K562 (cell line): ENCODE data around the gene MAN1B1. TPM values are rescaled to one million over a fixed set of nuclear protein-coding genes. Genes with fewer than 3 reads are reported as not detected.

ENCODE experiments used
- BHLHE40 ChIP-seq: IDR thresholded peaks from 2 replicates; pipeline ENCODE4 v1.6.1; 2011; ENCODE audit warnings: low read length, improper control_type of control experiment
- CBFA2T3 ChIP-seq: fragments of 450-650 bp; IDR thresholded peaks from 2 replicates; pipeline ENCODE4 v1.6.1; 2017
- CHD1 ChIP-seq: fragments of 200-600 bp; sonication (generic); IDR thresholded peaks from one replicate; pipeline ENCODE4 v1.6.1; 2012; ENCODE audit warnings: mild to moderate bottlenecking, moderate library complexity, low read length, inconsistent platforms
- ELF4 ChIP-seq: fragments of 450-650 bp; formaldehyde crosslinking; IDR thresholded peaks from 2 replicates; pipeline ENCODE4 v1.4.0; 2022; ENCODE audit warnings: missing genetic modification characterization
- ELK1 ChIP-seq: sonication (generic); formaldehyde crosslinking; IDR thresholded peaks from 2 replicates; pipeline ENCODE4 v1.8.1; 2022; ENCODE audit warnings: missing genetic modification reagents
- GATAD2B ChIP-seq: fragments of 450-650 bp; IDR thresholded peaks from 2 replicates; pipeline ENCODE4 v1.6.1; 2017; ENCODE audit warnings: mild to moderate bottlenecking, borderline replicate concordance
- GTF2E2 ChIP-seq: fragments of 200-800 bp; sonication (Bioruptor generic); IDR thresholded peaks from 2 replicates; pipeline ENCODE4 v1.6.1; 2016; ENCODE audit warnings: missing genetic modification characterization, missing compliant biosample characterization
- KAT2B ChIP-seq: IDR thresholded peaks from one replicate; pipeline ENCODE4 v1.6.1; 2012; ENCODE audit warnings: low read depth, mild to moderate bottlenecking, control low read depth, inconsistent platforms, low read length, moderate library complexity
- KDM1A ChIP-seq, 2 experiments: fragments of 450-650 bp; IDR thresholded peaks; 2 replicates each; pipeline ENCODE4 v1.6.1; 2016; ENCODE audit warnings: mild to moderate bottlenecking in 2 of 2
- KLF10 ChIP-seq: fragments of 250-450 bp; sonication (Bioruptor Pico); IDR thresholded peaks from 2 replicates; pipeline ENCODE4 v1.6.1; 2021; ENCODE audit warnings: matching md5 sums
- MNT ChIP-seq, 2 experiments: fragments of 450-650 bp; conservative IDR thresholded peaks; 2 replicates each; pipeline ENCODE4 v1.6.1; 2017; ENCODE audit warnings: mild to moderate bottlenecking in 2 of 2, moderate library complexity in 2 of 2
- NCOA4 ChIP-seq: fragments of 450-650 bp; IDR thresholded peaks from 2 replicates; pipeline ENCODE4 v1.6.1; 2018; ENCODE audit warnings: mild to moderate bottlenecking; ENCODE audit not compliant: partially characterized antibody
- NR0B1 ChIP-seq: fragments of 450-650 bp; IDR thresholded peaks from one replicate; pipeline ENCODE4 v1.6.1; 2018; ENCODE audit warnings: mild to moderate bottlenecking, moderate library complexity; ENCODE audit not compliant: partially characterized antibody
- TARDBP ChIP-seq: fragments of 450-650 bp; IDR thresholded peaks from 2 replicates; pipeline ENCODE4 v1.6.1; 2016
- TFAP4 ChIP-seq: sonication (generic); formaldehyde crosslinking; IDR thresholded peaks from 2 replicates; pipeline ENCODE4 v1.8.0; 2022; ENCODE audit warnings: missing genetic modification reagents, mild to moderate bottlenecking, moderate library complexity, borderline replicate concordance
- ZNF224 ChIP-seq: sonication (generic); formaldehyde crosslinking; IDR thresholded peaks from 2 replicates; pipeline ENCODE4 v1.8.0; 2022; ENCODE audit warnings: mild to moderate bottlenecking, missing genetic modification reagents
- ZNF263 ChIP-seq: sonication (generic); formaldehyde crosslinking; IDR thresholded peaks from 2 replicates; pipeline ENCODE4 v1.8.0; 2022; ENCODE audit warnings: mild to moderate bottlenecking, missing genetic modification reagents, borderline replicate concordance
- ZNF586 ChIP-seq: fragments of 450-650 bp; formaldehyde crosslinking; conservative IDR thresholded peaks from 2 replicates; pipeline ENCODE4 v1.4.0; 2020; ENCODE audit warnings: mild to moderate bottlenecking, moderate library complexity
- ZNF695 ChIP-seq: fragments of 450-650 bp; formaldehyde crosslinking; IDR thresholded peaks from 2 replicates; pipeline ENCODE4 v1.4.0; 2020; ENCODE audit warnings: mild to moderate bottlenecking, moderate library complexity
- ZNF766 ChIP-seq: fragments of 200-800 bp; sonication (Bioruptor generic); conservative IDR thresholded peaks from 2 replicates; pipeline ENCODE4 v1.6.1; 2016; ENCODE audit warnings: missing genetic modification characterization, missing compliant biosample characterization
- ZSCAN32 ChIP-seq: fragments of 450-650 bp; formaldehyde crosslinking; IDR thresholded peaks from 2 replicates; pipeline ENCODE4 v1.4.0; 2020; ENCODE audit warnings: mild to moderate bottlenecking, moderate library complexity
- polyA plus RNA-seq, 8 experiments: library from polyadenylated mRNA; depleted of rRNA in 4 of 8; stranded (reverse) in 5 of 8; unstranded in 3 of 8; fragments of >200 nt; fragmentation: Nextera tagmentation in 2 of 8; fragmentation: Illumina TruSeq in 1 of 8; extraction: Ambion mirVana in 2 of 8; extraction: Trizol in 1 of 8; gene quantifications; 2 replicates each; pipeline versions ENCODE4 v1.2.1 to v1.2.3, GENCODE V29; 2011 to 2014; ENCODE audit warnings: inconsistent platforms in 1 of 8, missing spikeins in 1 of 8
- total RNA-seq, 7 experiments: library from RNA; depleted of rRNA in 6 of 7; stranded (reverse); fragments of >200 nt in 6 of 7; fragmentation: Illumina TruSeq in 2 of 7; extraction: Trizol in 2 of 7; gene quantifications; 2 replicates each; pipeline versions ENCODE4 v1.2.1 to v1.2.3, GENCODE V29; 2011 to 2021; ENCODE audit warnings: low replicate concordance in 1 of 7
- TF ChIP-seq, protein P1 (sequence below): sonication (generic); formaldehyde crosslinking; IDR thresholded peaks from 2 replicates; pipeline ENCODE4 v1.9.0; 2022; ENCODE audit warnings: mild to moderate bottlenecking, missing genetic modification reagents
- TF ChIP-seq, protein P2 (sequence below): fragments of 450-650 bp; formaldehyde crosslinking; IDR thresholded peaks from 2 replicates; pipeline ENCODE4 v1.4.0; 2020; ENCODE audit warnings: mild to moderate bottlenecking, moderate library complexity

Gene MAN1B1
- total and polyA plus RNA-seq, 9 of the 15 experiments (the other 6 are each of a cell fraction or from before 2014, with no cell fraction given), result 0.55 to 36.6 (median 27.3) TPM

DNA sequence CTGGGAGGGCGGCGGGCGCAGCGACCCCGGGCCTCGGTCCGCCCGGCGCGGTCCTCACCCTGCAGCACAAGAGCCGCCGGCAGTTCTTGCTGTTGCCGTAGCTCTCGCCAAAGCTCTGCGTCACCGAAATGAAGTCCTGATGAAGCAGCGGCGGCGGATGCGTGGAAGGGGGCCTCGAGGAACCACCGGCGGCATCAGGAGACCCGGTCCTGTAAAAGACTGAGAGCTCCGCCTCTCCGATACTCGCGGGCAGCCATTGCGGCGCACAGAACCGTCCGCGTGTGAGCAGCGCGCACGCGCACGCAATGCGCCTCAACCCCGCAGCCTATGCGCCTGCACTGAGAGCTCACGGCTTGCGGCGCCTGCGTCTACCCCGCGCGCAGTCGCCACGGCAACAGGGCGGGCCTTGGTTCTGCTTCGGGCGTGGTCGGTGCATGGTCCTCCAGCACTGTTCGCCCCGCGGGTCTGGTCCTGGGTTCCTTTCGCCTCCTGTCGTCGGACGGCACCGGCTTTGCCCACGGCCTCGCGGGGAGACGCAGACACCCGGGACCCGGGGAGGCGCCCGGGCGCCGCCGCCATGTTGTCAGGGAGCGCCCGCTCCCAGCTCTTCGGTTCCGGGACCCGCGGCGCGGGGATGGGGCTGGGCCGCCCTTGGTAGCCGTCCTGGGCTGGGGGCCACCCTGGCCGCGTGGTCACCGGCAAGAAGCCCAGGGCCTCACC lies 42.8 kb downstream of the MAN1B1 start (continued):
- TF ChIP-seq NCOA4, result no peak
- no peak for TF ChIP-seq NR0B1
- TF ChIP-seq ZNF586 (CRISPR knock-in tag), result no peak
- TF ChIP-seq, protein P1, sequence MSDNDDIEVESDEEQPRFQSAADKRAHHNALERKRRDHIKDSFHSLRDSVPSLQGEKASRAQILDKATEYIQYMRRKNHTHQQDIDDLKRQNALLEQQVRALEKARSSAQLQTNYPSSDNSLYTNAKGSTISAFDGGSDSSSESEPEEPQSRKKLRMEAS (CRISPR knock-in tag), result peak; percentile 91
- TF ChIP-seq ZNF766 (CRISPR knock-in tag), result no peak
- 0 out of 2 replicates have a peak, but pooled peaks have one; percentile 27 for TF ChIP-seq ELF4 (CRISPR knock-in tag)
- TF ChIP-seq TARDBP, result no peak
- peak; percentile 66; the same call in 1 of the 2 replicates for TF ChIP-seq ZNF263
- TF ChIP-seq MNT (conservative IDR thresholded peaks at IDR 0.05), result peak; percentile 77 to 86
- TF ChIP-seq, protein P2, sequence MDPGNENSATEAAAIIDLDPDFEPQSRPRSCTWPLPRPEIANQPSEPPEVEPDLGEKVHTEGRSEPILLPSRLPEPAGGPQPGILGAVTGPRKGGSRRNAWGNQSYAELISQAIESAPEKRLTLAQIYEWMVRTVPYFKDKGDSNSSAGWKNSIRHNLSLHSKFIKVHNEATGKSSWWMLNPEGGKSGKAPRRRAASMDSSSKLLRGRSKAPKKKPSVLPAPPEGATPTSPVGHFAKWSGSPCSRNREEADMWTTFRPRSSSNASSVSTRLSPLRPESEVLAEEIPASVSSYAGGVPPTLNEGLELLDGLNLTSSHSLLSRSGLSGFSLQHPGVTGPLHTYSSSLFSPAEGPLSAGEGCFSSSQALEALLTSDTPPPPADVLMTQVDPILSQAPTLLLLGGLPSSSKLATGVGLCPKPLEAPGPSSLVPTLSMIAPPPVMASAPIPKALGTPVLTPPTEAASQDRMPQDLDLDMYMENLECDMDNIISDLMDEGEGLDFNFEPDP (CRISPR knock-in tag), result no peak
- TF ChIP-seq KLF10 (CRISPR knock-in tag), result no peak
- TF ChIP-seq ELK1 (CRISPR knock-in tag), result no peak
- no peak for TF ChIP-seq ZSCAN32 (CRISPR knock-in tag)
- no peak for TF ChIP-seq GTF2E2 (tag)
- no peak for TF ChIP-seq KDM1A (IDR thresholded peaks at IDR 0.05)
- TF ChIP-seq KAT2B, result no peak
- TF ChIP-seq TFAP4, result peak; percentile 63; the same call in 1 of the 2 replicates
- no peak for TF ChIP-seq ZNF224
- TF ChIP-seq GATAD2B, result no peak
- TF ChIP-seq BHLHE40, result peak; percentile 54; the same call in 1 of the 2 replicates
- no peak for TF ChIP-seq CBFA2T3
- TF ChIP-seq CHD1, result no peak
- TF ChIP-seq ZNF695 (CRISPR knock-in tag), result no peak
